NCI-H748 (cell line): ENCODE data around the gene DIS3L2.
"Not testable (repeated sequence)": the region's sequence is repeated elsewhere in the genome, so short reads cannot be mapped to it uniquely, and the experiment has no call there.

ENCODE experiments used
- DNase-seq: peaks from one replicate; lab custom pipeline; 2025; ENCODE audit not compliant: unreplicated experiment; lab: John Stamatoyannopoulos, UW

Gene DIS3L2

DNA sequence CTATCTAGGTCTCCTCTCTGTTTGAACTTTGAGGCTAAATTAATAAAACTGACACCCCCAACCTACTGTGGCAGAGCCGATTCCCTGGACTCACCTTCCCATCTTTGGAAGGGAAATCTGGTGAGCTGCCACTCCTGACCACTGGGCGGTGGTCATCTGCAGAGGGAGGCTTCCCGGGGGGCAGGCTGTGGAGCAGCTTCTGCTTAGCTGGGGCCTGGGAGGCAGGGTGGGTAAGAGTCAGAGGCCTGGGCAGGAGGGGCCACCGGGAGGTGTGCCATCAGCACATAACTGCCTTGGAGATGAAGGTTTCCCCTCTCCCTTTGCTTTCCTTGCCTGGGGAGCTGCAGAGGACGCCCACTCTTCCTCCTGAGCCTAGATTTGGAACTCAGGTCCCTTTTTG is 33.0 kb upstream of the DIS3L2 start:
- no peak for DNase-seq

DNA sequence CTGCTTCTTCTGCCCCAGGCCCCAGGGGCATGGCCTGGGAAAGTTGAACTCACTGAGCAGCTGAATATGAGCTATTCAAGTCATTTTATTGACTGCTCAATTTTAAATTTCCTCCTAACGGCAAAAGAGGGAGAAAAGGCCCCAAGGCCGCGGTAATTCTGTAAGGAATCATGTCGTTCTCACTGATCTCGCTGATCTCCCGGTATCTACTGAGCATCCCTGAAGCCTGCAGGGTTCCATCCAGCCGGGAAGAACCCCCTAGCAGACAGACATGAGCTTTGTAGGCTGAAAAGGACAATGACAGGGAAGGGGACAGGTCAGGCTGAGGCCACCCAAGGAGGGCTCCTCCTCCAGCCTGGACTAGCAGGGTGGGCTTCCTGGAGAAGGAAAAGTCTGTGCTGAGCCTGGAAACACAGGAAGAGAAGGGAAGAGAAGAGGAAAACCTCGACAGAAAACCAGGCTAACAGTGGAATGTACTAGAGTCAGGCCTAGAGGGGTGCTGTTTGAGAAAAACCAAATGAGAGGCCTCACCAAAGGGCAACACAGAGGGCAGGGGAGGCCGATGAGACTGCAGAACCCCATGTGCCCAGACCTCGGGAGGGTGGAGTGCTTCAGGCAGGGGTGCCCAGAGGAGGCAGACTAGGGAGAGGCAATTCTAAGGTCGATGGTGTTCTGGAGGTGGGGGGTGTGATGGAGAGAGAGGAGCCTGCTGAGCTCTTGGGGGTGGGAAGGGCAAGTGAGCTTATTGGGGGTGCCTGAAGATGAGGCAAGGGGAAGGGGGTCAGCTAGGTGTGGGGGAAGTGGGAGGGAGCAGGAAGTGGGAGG is 32.4 kb upstream of the DIS3L2 start:
- no peak for DNase-seq

DNA sequence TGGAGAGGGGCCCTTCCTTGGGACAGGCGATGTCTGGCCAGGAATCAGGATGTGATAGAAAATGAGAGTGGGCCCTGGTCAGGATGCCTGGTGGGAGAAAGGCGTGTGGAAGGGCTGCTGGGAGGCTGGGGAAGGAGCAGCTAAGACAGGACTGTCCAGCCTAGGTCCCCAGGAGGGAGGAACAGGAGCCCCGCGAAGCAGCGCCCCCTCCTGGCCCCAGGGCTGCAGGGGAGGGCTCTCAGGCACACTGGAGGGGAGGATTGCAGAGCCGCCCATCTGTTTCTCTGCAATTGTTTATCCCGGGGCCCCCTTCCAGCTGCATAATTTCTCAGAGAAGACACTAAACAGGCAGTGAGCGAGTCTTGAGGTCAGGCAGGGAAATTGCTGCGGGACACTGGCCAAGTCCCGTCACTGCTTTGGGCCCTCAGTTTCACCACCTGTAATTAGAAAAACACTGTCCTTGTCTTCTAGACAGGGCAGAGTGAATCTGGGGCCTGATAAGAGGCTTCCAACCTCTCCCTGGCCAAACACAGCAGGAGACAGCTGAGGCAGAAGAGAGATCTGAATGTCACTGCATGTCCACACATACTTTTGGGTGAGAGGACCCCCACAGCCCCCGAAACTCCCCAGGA is 31.4 kb upstream of the DIS3L2 start:
- peak; percentile 12 for DNase-seq

DNA sequence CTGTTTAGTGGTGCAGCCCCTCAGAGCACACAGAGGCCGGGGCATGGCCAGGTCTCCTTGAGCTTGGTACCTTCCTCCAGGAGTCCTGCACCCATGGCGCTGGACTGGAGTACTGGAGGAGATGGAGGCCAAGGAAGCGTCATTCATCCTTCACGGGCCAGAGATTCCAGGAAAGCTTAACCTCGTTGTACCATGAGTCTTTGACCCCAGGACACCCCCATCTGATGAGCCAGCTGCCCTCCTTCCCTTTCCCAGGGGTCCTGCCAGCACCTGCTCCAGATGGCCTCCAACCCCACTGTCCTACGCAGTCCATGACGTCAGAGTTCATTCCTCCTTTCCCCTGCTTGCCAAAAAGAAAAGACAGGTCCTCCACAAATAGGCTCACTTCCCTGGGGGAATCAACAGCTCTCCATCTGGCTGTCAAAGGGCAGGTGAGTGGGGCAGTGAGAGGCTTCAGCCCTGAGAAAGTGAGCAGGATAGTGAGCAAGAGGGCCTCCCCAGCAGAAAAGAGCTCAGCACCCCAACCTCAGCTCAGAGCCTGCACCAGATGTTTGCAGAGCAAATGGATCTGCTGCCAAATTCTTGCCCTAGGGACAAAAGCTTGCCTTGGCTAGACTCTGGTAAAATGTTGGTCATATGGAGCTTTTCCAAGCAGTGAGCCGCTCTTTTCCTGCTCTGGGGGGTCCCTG is 30.8 kb upstream of the DIS3L2 start:
- DNase-seq: no peak

DNA sequence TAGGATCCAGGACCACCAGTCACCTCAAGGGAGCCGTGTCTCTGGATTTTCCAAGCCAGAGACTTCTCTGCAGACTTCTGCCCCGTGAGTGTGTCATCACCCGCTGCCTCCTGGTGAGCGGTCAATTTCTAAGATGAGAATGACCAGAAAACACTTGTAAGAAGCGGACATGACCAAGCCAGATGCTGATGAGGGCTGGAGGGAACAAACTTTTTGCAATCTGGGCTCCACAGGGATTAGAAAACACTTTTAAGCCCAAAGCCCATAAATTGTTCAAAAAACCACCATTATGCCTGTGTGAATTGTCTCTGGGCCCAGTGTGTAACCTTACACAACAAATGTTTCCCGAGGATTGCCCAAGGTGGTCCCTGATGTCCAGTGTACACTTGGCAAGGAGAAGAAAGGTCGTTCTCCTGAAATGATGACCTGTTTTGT is 30.0 kb upstream of the DIS3L2 start:
- DNase-seq: no peak

DNA sequence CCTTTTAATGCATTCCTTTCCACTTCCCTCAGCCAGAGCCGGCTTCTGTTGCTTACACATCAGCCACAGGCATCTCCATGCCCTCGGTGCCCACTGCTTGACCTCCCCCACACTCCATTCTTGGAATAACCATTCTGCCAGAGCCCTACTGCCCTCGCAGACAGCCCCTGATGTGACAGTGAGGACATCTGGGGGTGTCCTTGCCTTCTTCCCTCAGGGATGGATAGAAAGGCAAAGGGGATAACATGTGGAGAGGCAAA is 28.9 kb upstream of the DIS3L2 start:
- no peak for DNase-seq

DNA sequence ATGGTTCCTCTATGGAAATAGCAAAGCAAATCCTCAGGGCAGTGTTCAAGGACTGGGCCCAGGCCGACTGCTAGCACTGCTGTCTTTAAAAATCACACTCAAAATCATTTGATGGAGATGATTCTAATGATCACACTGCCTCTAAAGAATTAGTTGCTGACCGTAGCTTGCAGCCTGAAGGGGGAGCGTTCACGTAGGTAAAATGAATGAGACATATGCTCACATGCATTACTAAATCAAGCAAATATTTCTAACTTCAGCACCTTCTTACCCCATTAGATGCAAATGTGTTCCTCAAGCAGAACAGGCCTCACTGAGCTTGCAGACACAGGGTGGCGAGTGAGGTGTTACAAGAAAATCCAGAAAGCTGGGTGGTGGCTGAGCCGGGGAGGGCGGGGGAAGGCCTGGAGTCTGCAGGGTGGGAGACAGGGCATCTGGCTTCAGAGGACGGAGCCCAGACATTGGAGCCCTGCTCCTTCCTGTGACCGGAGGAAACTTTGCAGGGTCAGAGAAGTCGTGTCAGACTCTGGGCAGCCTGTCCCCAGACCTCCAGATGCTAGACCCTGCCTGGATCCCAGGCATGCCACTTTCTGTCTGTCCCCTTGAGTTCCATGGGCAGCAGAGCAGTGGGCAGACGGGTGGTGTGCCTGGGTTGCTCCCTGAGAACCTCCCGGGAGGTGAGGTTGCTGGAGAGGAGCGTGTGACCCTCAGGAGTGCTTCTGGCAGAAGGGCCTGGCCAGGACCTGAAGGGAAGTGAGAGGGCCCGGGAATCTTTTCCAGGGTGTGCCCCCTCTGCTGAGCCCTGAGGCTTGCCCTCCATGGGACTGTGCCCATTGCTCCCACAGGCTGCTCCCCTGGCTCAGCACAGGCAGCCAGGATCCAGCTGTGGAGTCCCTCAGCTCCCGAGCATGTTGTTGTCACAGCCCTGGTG is 28.3 kb upstream of the DIS3L2 start:
- no peak for DNase-seq

DNA sequence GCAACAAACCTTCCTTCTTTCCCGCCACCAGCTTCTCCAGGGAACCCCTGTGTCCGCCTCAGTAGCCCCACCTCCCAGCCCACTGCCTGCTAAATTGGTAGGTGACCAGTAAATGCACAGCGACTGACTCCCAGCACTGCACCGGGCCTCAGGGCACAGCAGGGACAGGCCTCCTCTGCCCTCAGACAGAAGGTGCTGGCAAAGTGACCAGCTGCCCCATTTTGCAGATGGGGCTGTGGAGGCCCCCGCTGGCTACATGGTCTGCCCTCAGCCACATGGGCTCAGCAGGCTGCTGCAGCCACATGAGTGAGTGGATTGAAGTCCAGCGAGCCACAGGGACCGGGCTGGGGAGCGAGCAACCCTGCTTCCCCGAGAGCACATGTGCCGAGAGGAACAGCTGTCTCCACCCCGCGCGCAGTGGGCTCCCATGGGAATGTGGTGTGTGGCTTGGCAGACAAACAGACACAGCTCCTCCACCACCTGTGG is 27.6 kb upstream of the DIS3L2 start:
- no peak for DNase-seq

DNA sequence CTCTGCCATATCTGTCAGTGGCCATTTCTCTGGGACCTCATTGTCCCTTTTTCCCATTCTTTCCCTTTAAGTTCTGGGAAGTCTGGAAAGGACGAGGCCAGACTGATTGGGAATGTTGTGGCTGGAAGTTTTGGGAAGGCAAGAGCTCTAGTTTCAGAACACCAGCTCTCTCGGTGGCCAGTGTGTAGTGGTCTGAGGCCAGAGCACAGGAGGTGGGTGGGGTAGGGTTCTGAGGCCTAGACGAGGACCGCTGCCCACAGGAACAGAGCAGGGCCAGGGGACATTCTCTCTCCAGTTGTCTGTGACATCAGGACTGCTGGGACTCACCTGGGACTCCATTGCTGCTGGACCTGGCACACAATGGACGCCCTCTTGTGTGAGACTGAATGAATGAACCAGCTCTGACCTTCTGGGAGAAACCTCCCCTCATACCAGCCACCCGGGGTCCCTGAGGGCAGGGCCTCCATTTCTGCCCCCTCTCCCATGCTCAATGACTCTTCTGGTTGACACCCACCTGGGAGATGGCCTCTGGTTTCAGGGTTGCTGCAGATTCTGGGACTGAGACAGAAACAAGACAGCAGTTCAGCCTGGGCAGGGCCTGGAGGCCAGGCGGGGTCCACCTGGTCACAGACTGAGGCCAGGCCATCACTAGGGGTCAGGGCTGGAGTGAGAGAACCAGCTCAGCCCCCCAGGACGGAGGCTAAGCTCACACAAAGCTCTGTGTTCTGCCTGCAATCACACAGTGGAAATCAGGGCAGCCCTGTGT is 26.9 kb upstream of the DIS3L2 start:
- no peak for DNase-seq

DNA sequence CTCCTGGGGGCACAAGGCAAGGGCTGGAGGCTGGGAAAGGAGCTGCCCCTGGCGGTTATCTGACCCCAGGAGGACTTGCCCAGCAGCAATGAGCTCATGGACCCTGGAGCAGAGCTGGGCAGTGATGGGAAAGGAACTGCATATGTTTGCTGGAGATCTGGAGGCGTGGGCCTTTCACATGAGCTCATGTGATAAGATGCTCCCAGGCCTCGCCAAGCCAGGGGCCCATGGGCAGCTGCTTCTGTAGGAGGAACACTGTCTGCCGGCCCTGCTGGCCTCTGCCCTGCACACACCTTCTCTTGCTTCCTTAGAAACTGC is 26.3 kb upstream of the DIS3L2 start:
- DNase-seq: no peak

DNA sequence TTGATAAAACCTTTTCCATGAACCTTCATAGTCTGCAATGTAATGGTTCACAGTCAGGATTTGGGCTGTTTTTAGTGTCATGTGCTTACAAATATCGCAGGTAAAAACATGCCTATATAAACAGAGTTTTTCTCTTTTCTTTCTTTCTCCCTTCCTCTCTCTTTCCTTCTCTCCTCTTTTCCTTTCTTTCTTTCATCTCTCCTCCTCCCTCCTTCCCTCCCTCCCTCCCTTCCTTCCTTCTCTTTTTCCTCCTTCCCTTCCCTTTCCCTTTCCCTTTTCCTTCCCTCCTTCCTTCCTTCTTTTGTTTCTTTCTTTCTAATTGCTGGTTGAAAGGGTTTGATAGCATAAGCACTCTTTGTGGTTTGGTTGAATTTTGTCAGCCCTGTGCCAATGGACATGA is 25.7 kb upstream of the DIS3L2 start:
- DNase-seq: no peak

DNA sequence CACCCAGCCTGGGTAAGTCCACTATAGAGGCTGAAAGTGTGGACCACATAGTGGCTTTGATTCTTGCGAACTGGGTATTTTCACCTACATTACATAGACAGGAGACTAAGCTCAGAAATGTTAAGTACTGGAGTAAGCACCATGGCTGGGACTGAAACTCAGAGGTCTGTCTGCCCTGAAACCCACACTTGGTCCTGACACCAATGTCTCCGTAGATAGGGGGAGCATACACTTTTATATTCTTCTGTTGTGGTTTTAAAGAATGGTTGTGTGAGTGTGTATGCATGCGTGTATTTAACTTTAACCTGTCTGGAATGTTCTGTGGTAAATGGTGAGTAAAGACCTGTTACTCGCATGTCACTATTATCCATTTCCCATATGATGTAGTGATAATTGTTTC is 25.0 kb upstream of the DIS3L2 start:
- DNase-seq: no peak

DNA sequence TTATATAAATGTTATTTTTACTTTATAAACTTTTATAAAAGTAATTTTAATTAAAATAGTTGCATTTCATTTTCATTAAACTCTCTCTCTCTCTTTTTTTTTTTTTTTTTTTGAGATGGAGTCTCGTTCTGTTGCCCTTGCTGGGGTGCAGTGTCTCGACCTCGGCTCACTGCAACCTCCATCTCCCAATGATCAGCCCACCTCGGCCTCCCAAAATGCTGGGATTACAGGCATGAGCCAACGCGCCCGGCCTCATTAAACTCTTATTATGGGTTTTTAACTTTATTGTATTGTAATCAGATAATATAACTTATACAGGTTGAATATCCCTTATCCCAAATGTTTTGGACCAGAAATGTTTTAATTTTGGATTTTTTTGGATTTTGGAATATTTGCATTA is 24.5 kb upstream of the DIS3L2 start:
- DNase-seq: no peak

DNA sequence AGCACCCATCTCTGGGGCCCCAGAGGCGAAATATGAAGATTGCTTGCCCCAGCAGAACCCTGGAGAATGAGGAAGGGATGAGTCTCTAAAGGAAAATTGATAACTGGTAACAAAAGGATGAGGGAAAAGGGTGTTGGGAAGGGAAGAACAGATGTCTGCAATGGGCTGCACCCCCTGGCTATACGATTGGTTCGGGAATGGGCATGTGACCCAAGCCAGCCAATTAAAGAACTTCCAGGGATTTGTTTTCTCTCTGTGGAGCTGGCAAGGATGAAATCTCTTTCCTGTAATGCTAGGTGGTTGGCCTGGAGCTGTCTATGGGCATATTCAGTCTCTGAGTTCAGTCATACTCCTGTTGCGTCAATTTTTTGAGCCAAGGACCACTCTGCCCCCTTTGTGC is 22.5 kb upstream of the DIS3L2 start:
- DNase-seq: no peak

DNA sequence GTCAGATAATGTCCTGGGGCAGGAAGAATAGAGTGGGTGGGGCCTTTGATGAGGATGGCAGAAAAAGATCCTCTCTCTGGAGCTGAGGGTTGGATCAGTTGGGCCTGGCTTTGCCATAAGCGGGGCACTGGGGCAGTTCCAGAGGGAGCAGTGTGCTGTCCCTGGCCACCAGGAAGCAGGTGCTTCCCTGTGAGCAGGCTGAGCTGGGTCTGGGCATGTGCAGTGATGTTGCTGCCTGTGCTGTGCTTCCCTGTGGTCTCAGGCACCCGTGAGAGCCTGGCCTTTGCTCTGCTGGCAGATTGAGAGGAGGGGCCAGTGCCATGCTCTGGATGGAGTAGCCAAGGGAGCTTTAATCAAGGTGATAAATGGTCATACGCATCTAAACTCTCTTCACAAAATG is 20.7 kb upstream of the DIS3L2 start:
- DNase-seq: no peak

DNA sequence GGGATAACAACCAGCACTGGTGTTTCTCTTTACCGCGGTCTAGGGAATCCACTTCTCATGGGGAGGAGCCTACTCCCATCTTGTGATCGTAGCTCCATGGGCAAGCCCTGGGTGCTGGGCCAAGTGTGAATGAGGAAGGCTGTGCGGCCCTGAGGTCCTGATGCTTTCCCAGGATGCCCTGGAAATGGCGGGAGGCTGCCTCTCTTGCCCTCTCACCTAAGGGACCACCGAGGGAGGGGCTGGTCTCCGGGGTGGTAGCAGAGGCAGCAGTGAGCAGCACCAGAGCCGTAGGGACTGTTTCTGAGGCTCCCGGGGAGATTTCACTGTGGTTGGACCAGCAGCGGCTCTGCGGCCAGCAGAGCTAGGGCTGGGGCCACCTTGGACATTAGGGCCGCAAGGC is 19.8 kb upstream of the DIS3L2 start:
- DNase-seq: no peak

DNA sequence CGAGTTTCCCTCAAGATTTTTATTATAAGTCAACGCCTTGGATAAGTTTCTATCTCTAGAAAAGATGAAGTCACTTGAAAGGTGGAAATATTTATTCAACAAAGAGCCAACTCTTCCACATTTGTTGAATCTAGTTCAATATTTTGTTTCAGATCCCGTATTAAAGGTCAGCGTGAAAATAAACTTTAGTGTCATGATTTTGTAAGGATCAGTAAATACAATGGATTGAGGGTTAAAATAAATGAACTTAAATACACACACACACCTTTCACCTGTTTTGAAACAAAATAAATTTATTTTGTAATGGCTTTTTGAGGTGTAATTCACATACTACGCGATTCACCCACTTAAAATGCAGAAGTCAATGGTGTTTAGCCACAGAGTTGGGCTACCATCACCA is 19.3 kb upstream of the DIS3L2 start:
- no peak for DNase-seq

DNA sequence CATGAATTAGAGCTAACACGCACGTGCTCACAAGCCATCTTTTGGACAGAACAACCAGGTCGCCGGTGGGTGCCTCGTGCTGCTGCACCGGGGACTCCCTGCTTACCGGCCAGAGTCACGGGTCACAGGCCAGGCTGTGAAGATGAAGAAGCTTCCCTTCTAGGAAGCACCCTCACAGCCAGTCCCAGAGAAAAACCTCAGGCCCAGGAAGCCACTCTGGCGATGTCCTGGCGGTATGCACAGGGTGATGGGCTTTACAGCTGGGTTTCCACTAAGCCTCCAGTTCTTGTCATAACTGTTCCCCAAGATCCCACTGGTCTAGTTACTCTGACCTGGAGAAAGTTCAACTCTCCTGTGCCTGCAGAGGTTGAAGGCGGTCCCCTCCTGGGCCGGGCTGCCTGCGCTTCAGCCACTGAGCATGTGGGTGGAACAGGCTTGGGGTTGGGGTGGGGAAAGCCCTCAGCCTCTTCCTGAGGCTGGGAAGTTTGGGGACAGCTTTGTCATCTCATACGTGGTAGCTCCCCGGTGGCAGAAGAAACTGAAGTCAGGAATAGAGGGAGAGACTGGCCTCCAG is 15.2 kb upstream of the DIS3L2 start:
- no peak for DNase-seq

DNA sequence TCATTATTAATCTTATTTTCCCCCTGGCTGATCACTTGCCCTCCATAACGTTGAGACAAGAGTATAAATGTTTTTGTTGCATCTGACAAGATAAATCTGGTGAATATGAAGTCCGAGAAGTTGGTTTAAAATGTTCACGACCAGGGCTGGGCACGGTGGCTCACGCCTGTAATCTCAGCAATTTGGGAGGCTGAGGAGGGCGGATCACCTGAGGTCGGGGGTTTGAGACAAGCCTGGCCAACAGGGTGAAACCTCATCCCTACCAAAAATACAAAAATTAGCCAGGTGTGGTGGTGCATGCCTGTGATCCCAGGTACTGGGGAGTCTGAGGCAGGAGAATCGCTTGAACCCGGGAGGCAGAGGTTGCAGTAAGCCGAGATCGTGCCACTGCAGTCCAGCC is 14.4 kb upstream of the DIS3L2 start:
- DNase-seq: not testable (repeated sequence)

DNA sequence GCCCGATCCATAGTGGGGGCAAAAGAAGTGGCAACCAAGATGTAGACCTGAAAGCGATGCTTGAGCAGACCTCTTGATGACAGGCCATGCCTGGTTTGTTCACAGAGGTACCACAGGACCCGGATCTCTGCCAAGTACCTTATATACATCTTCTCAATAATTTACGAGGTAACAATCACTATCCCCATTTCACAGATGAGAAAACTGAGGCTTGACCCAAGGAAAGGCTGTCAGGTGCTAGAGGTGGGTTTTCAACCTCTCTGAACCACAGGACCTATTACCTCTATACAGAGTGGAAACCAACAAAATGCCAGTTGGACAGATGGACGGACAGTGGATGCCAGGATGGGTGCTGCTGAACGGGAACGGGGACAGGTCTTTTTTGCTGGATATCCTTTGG is 13.8 kb upstream of the DIS3L2 start:
- DNase-seq: no peak
